Skin epidermis (tissue), 12 donors: ENCODE measurements around the gene ABCC10.
"Not testable (repeated sequence)": the region's sequence is repeated elsewhere in the genome, so short reads cannot be mapped to it uniquely, and the experiment has no call there.

Source experiments
- H3K27ac ChIP-seq, 21 experiments: fragments of 200-600 bp; sonication (generic) in 11 of 21; one replicate each; pipeline ENCODE4 v1.5.0; 2020; ENCODE audit warnings: mild to moderate bottlenecking in 3 of 21, inconsistent platforms in 2 of 21, moderate library complexity in 2 of 21
- H3K4me3 ChIP-seq, 7 experiments: fragments of 200-600 bp; sonication (generic) in 2 of 7; one replicate each; pipeline ENCODE4 v1.5.0; 2020; ENCODE audit warnings: inconsistent platforms in 2 of 7, mild to moderate bottlenecking in 2 of 7, moderate library complexity in 1 of 7

The ABCC10 gene

GRCh38 chr6:43437700-43438099, 10.4 kb downstream of the ABCC10 start:
- H3K27ac ChIP-seq: peak overlapping the region in 6 of 21 experiments; percentile 3 to 54 (median 7)
- H3K4me3 ChIP-seq: no peak overlapping the region

GRCh38 chr6:43442935-43443334, 15.6 kb downstream of the ABCC10 start:
- H3K4me3 ChIP-seq: no peak overlapping the region
- no peak overlapping the region for H3K27ac ChIP-seq

- Histone ChIP-seq H3K27ac (no peak overlapping the region), H3K4me3 (no peak overlapping the region)
Measured at GRCh38 chr6:43444036-43444435, 16.7 kb downstream of the ABCC10 start.

- no peak overlapping the region for H3K4me3 ChIP-seq
- H3K27ac ChIP-seq: no peak overlapping the region
Measured at GRCh38 chr6:43444582-43444981, 17.2 kb downstream of the ABCC10 start.

- H3K4me3 ChIP-seq: no peak overlapping the region
- H3K27ac ChIP-seq: no peak overlapping the region
Measured at GRCh38 chr6:43445576-43445975, 18.2 kb downstream of the ABCC10 start.

GRCh38 chr6:43447604-43448003, 20.3 kb downstream of the ABCC10 start:
- no peak overlapping the region for H3K27ac ChIP-seq

GRCh38 chr6:43448916-43449315, 21.6 kb downstream of the ABCC10 start:
- no peak overlapping the region for H3K4me3 ChIP-seq
- no peak overlapping the region for H3K27ac ChIP-seq

More at GRCh38 chr6:43447604-43448003, 20.3 kb downstream of the ABCC10 start:
- H3K4me3 ChIP-seq: no peak overlapping the region

GRCh38 chr6:43450699-43451131, 23.4 kb downstream of the ABCC10 start:
- no peak overlapping the region for H3K27ac ChIP-seq
- H3K4me3 ChIP-seq: no peak overlapping the region

GRCh38 chr6:43451348-43451747, 24.0 kb downstream of the ABCC10 start:
- no peak overlapping the region for H3K27ac ChIP-seq
- no peak overlapping the region for H3K4me3 ChIP-seq

- no peak overlapping the region for H3K4me3 ChIP-seq
- no peak overlapping the region for H3K27ac ChIP-seq
Measured at GRCh38 chr6:43451939-43452338, 24.6 kb downstream of the ABCC10 start.

- Histone ChIP-seq H3K27ac (no peak overlapping the region), H3K4me3 (no peak overlapping the region)
Measured at GRCh38 chr6:43452896-43453295, 25.6 kb downstream of the ABCC10 start.

- Histone ChIP-seq H3K27ac (no peak overlapping the region), H3K4me3 (no peak overlapping the region)
Measured at GRCh38 chr6:43453831-43454230, 26.5 kb downstream of the ABCC10 start.

- Histone ChIP-seq H3K4me3 (peak overlapping the region; percentile 27 to 61 (median 46)), H3K27ac (peak overlapping the region in 4 of 21 experiments; percentile 42 to 73 (median 67))
Measured at GRCh38 chr6:43454290-43454695, 27.0 kb downstream of the ABCC10 start.

GRCh38 chr6:43454696-43455530, 27.6 kb downstream of the ABCC10 start:
- peak overlapping the region in 13 of 21 experiments; percentile 14 to 73 (median 56) for H3K27ac ChIP-seq
- peak overlapping the region; percentile 27 to 61 (median 46) for H3K4me3 ChIP-seq

- peak within 1 kb of the TSS; percentile 27 to 61 (median 46) for H3K4me3 ChIP-seq
- peak within 1 kb of the TSS in 13 of 21 experiments; percentile 14 to 73 (median 56) for H3K27ac ChIP-seq
Measured at GRCh38 chr6:43455531-43456428, 28.4 kb downstream of the ABCC10 start, which contains the start of gene DLK2. DLK2 (minus strand) TSS chr6:43455548; CDS start chr6:43454825, 723 bp downstream.

GRCh38 chr6:43457643-43458042, 30.3 kb downstream of the ABCC10 start:
- no peak overlapping the region for H3K27ac ChIP-seq
- H3K4me3 ChIP-seq: no peak overlapping the region

GRCh38 chr6:43458154-43458553, 30.8 kb downstream of the ABCC10 start:
- not testable (repeated sequence) for H3K27ac ChIP-seq, H3K4me3 ChIP-seq

- Histone ChIP-seq H3K27ac (no peak overlapping the region), H3K4me3 (no peak overlapping the region)
Measured at GRCh38 chr6:43459535-43459934, 32.2 kb downstream of the ABCC10 start.

GRCh38 chr6:43460032-43460431, 32.7 kb downstream of the ABCC10 start:
- H3K4me3 ChIP-seq: no peak overlapping the region
- no peak overlapping the region for H3K27ac ChIP-seq

- no peak overlapping the region for H3K27ac ChIP-seq
- H3K4me3 ChIP-seq: no peak overlapping the region
Measured at GRCh38 chr6:43461936-43462335, 34.6 kb downstream of the ABCC10 start.
